ENCODE data around the gene DALRD3. TPM values are rescaled to one million over a fixed set of nuclear protein-coding genes. Genes with fewer than 3 reads are reported as not detected.
A peak's percentile ranks its signal among the peaks of the same experiment; 100 is the strongest.

The DALRD3 gene
- total RNA-seq, 1 donor from 2014 or later, result 38.1 TPM

Small RNA genes lying within 50 kb of the gene (small RNA-seq; reads per million reads assigned to genes)
- gene MIR191 (ENCODE audit: low replicate concordance) (4,118 reads per million, percentile 100 among the genes with 10 or more reads in this experiment), gene MIR425 (ENCODE audit: low replicate concordance) (110 reads per million, percentile 97 among the genes with 10 or more reads in this experiment)

Other genes with a start within 250 kb of the DALRD3 start
- gene PRKAR2A, start 170.7 kb downstream of the DALRD3 start, total RNA-seq, result 23.1 TPM
- gene SLC25A20, start 119.7 kb downstream of the DALRD3 start, total RNA-seq, result 8.6 TPM
- gene ARIH2, start 99.7 kb downstream of the DALRD3 start, total RNA-seq, result 63.7 TPM
- gene P4HTM, start 28.3 kb downstream of the DALRD3 start, total RNA-seq, result 47.5 TPM
- gene WDR6, start 11.2 kb downstream of the DALRD3 start, total RNA-seq, result 87.8 TPM
- gene NDUFAF3, start 3.5 kb upstream of the DALRD3 start, total RNA-seq, result 24.1 TPM
- gene IMPDH2, start 10.8 kb upstream of the DALRD3 start, total RNA-seq, result 98.1 TPM
- gene QRICH1, start 75.5 kb upstream of the DALRD3 start, total RNA-seq, result 140 TPM
- gene QARS1, start 86.2 kb upstream of the DALRD3 start, total RNA-seq, result 107 TPM
- 42.8 TPM for gene USP19, start 102.2 kb upstream of the DALRD3 start, total RNA-seq
- 56.3 TPM for gene LAMB2, start 114.5 kb upstream of the DALRD3 start, total RNA-seq
- 13.0 TPM for gene CCDC71, start 147.8 kb upstream of the DALRD3 start, total RNA-seq
- 15.5 TPM for gene KLHDC8B, start 153.0 kb upstream of the DALRD3 start, total RNA-seq